Duodenal mucosa (tissue), 2 donors: ENCODE data around the gene DLGAP4.

Source experiments
- H3K27ac ChIP-seq: one replicate; pipeline ENCODE4 v1.7.0; 2013; ENCODE audit warnings: low read depth, low read length
- H3K27me3 ChIP-seq, 2 donors: one replicate each; pipeline ENCODE4 v1.7.0; 2013; ENCODE audit warnings: low read length in 2 of 2, control low read depth in 1 of 2; ENCODE audit not compliant: insufficient read depth in 2 of 2, control insufficient read depth in 1 of 2
- H3K36me3 ChIP-seq, 2 donors: one replicate each; pipeline ENCODE4 v1.7.0; 2013; ENCODE audit warnings: low read length in 2 of 2, control low read depth in 1 of 2; ENCODE audit not compliant: insufficient read depth in 2 of 2, control insufficient read depth in 1 of 2
- H3K4me1 ChIP-seq, 2 donors: one replicate each; pipeline ENCODE4 v1.7.0; 2013; ENCODE audit warnings: low read length in 2 of 2, control low read depth in 1 of 2; ENCODE audit not compliant: insufficient read depth in 2 of 2, control insufficient read depth in 1 of 2
- H3K4me3 ChIP-seq, 2 donors: one replicate each; pipeline ENCODE4 v1.7.0; 2013; ENCODE audit warnings: low read length in 2 of 2, low read depth in 1 of 2
- H3K9ac ChIP-seq, 2 donors: one replicate each; pipeline ENCODE4 v1.7.0; 2013; ENCODE audit warnings: low read length in 2 of 2, low read depth in 1 of 2
- H3K9me3 ChIP-seq, 2 donors: one replicate each; pipeline ENCODE4 v1.7.0; 2013; ENCODE audit warnings: low read length in 2 of 2, control low read depth in 1 of 2; ENCODE audit not compliant: control insufficient read depth in 1 of 2

Gene DLGAP4

GRCh38 chr20:36355469-36356171 is 49.5 kb downstream of the DLGAP4 start:
- Histone ChIP-seq H3K9ac (no peak overlapping the region), H3K4me1 (no peaks in the 10 kb centered on the region), H3K9me3 (no peaks in the 10 kb centered on the region), H3K36me3 (no peaks in the 10 kb centered on the region), H3K27ac (no peak overlapping the region), H3K27me3 (no peaks in the 10 kb centered on the region), H3K4me3 (no peak overlapping the region)

GRCh38 chr20:36359668-36360406 is 53.7 kb downstream of the DLGAP4 start:
- H3K9ac ChIP-seq, result no peak overlapping the region
- H3K4me1 ChIP-seq, result no peaks in the 10 kb centered on the region
- H3K9me3 ChIP-seq, result no peaks in the 10 kb centered on the region
- no peaks in the 10 kb centered on the region for H3K27me3 ChIP-seq
- H3K4me3 ChIP-seq, result no peak overlapping the region
- no peak overlapping the region for H3K27ac ChIP-seq
- no peaks in the 10 kb centered on the region for H3K36me3 ChIP-seq

GRCh38 chr20:36360429-36360828 is 54.3 kb downstream of the DLGAP4 start:
- no peaks in the 10 kb centered on the region for H3K9me3 ChIP-seq
- no peaks in the 10 kb centered on the region for H3K27me3 ChIP-seq
- no peaks in the 10 kb centered on the region for H3K4me1 ChIP-seq
- no peaks in the 10 kb centered on the region for H3K36me3 ChIP-seq
- H3K9ac ChIP-seq, result no peak overlapping the region
- H3K27ac ChIP-seq, result no peak overlapping the region
- H3K4me3 ChIP-seq, result no peak overlapping the region

DNA sequence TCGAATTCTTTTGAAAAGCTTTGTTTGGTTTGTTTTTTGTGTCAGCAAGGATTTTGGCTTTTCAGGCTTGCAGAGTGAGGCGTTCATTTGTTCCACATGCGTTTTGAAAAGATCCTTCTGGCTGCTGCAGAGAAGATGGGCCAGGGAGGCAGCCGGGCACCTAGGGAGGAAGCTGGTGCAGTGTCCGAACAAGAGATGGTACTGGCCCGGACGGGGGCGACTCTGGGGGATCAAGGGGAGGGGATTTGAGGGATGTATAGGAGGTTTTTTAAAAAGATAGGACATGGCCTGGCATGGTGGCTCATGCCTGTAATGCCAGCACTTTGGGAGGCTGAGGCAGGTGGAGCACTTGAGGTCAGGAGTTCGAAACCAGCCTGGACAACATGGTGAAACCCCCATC is 55.3 kb downstream of the DLGAP4 start:
- Histone ChIP-seq H3K36me3 (no peaks in the 10 kb centered on the region), H3K9me3 (no peaks in the 10 kb centered on the region), H3K4me3 (no peak overlapping the region), H3K27me3 (no peaks in the 10 kb centered on the region), H3K27ac (no peak overlapping the region), H3K9ac (no peak overlapping the region), H3K4me1 (no peaks in the 10 kb centered on the region)

- no peaks in the 10 kb centered on the region for H3K27me3 ChIP-seq
- no peak overlapping the region for H3K27ac ChIP-seq
- H3K4me3 ChIP-seq, result no peak overlapping the region
- H3K36me3 ChIP-seq, result no peaks in the 10 kb centered on the region
- no peak overlapping the region for H3K9ac ChIP-seq
- no peaks in the 10 kb centered on the region for H3K4me1 ChIP-seq
- H3K9me3 ChIP-seq, result no peaks in the 10 kb centered on the region
Measured at GRCh38 chr20:36362261-36362660, 56.1 kb downstream of the DLGAP4 start.

- no peak overlapping the region for H3K4me3 ChIP-seq
- H3K27me3 ChIP-seq, result no peaks in the 10 kb centered on the region
- no peak overlapping the region for H3K9ac ChIP-seq
- no peaks in the 10 kb centered on the region for H3K9me3 ChIP-seq
- no peak overlapping the region for H3K27ac ChIP-seq
- H3K36me3 ChIP-seq, result no peaks in the 10 kb centered on the region
- H3K4me1 ChIP-seq, result no peaks in the 10 kb centered on the region
Measured at GRCh38 chr20:36362978-36363713, 57.0 kb downstream of the DLGAP4 start.

- no peak overlapping the region for H3K4me3 ChIP-seq
- no peaks in the 10 kb centered on the region for H3K4me1 ChIP-seq
- H3K36me3 ChIP-seq, result no peaks in the 10 kb centered on the region
- no peaks in the 10 kb centered on the region for H3K27me3 ChIP-seq
- no peaks in the 10 kb centered on the region for H3K9me3 ChIP-seq
- no peak overlapping the region for H3K9ac ChIP-seq
- H3K27ac ChIP-seq, result no peak overlapping the region
Measured at GRCh38 chr20:36364506-36364905, 58.4 kb downstream of the DLGAP4 start.

DNA sequence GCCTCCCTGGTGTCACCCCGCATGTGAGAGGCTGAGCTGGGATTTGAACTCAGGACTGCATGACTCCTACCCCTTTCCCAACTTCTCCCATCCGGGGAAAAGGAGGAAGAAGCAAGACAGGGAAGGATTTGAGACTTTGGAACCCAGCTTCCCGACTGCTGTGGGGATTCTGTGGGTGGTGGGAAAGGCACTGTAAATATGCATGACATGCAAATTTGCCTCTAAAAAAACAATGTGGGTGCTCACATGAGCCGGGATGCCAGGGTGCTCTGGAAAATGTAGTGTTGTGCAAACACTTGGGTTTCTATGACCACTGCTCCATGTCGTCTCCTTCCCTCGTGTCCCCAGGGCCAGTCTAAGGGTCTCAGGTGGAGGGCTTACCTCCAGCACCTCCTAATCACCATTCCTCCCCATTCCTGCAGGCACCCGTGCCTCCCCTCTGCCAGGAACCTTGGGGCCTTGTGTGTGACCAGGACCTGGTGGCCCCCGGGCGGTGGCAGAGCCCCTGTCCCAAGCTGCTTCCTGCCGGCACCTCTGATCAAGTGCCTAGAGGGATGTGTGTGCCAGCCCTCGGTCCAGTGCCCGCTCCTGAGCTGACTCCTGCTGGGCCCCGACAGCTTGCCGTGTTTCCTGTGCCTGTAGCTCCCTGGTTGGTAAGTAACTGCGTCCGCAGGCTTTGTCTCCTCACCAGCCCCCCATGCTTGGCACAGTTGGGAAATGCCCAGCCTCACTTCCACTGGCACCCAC is 60.7 kb downstream of the DLGAP4 start:
- H3K27me3 ChIP-seq, result peaks cover 0 to 3% of the 10 kb centered on the region in 2 donors

GRCh38 chr20:36367370-36367745 is 61.2 kb downstream of the DLGAP4 start:
- H3K9ac ChIP-seq, result no peak overlapping the region
- H3K4me1 ChIP-seq, result no peaks in the 10 kb centered on the region
- H3K27ac ChIP-seq, result no peak overlapping the region
- no peaks in the 10 kb centered on the region for H3K9me3 ChIP-seq
- no peak overlapping the region for H3K4me3 ChIP-seq
- H3K27me3 ChIP-seq, result peaks cover 0 to 3% of the 10 kb centered on the region in 2 donors
- H3K36me3 ChIP-seq, result no peaks in the 10 kb centered on the region

More for the DNA sequence above, 60.7 kb downstream of the DLGAP4 start:
- H3K9me3 ChIP-seq, result no peaks in the 10 kb centered on the region
- H3K27ac ChIP-seq, result no peak overlapping the region
- H3K9ac ChIP-seq, result no peak overlapping the region
- no peaks in the 10 kb centered on the region for H3K4me1 ChIP-seq
- no peak overlapping the region for H3K4me3 ChIP-seq
- no peaks in the 10 kb centered on the region for H3K36me3 ChIP-seq
